HCT116 (cell line): ENCODE measurements around the gene FXYD1. TPM values are rescaled to one million over a fixed set of nuclear protein-coding genes. Genes with fewer than 3 reads are reported as not detected.

Source experiments
- ATAC-seq: fragments of 200-7000 bp; cut with Tn5 transposase; 2 replicates; pipeline ENCODE4 v1.9.1; 2020; ENCODE audit warnings: mild to moderate bottlenecking, moderate library complexity
- BruUV-seq: library from RNA; stranded (reverse); fragments of 400-500 nt; replicated peaks from 2 replicates; lab custom pipeline; 2021; lab: Mats Ljungman, UMichigan
- CTCF ChIA-PET: fragments of 300-600 bp; sonication (Branson Sonifier 250); formaldehyde crosslinking; loops from one replicate; lab custom pipeline; 2021; ENCODE audit warnings: antibody characterized with exemption; lab: Charles Lee
- POLR2A ChIA-PET: fragments of 300-600, 350-600 bp; sonication (Branson Sonifier 250); formaldehyde crosslinking; loops from one replicate; lab custom pipeline; 2021; ENCODE audit warnings: antibody characterized with exemption; lab: Charles Lee
- RAD21 ChIA-PET, 2 experiments: fragments of 300-600 bp; sonication (Branson Sonifier 250); formaldehyde crosslinking; loops; one replicate each; lab custom pipeline; 2023; ENCODE audit warnings: low total read pairs in 2 of 2; ENCODE audit not compliant: uncharacterized antibody in 2 of 2, unreplicated experiment in 2 of 2, low non-redundant PET in 1 of 2; lab: Charles Lee
- DNase-seq: peaks from one replicate; pipeline ENCODE4 v3.0.0-alpha.2; 2010; ENCODE audit warnings: low read depth, low spot score
- H2AFZ ChIP-seq: fragments of 200-600 bp; shearing (Covaris generic), sonication (generic); 2 replicates; pipeline ENCODE4 v1.6.1; 2017; ENCODE audit warnings: low read depth, mixed run types, mixed read lengths, antibody characterized with exemption, low read length; ENCODE audit not compliant: poor library complexity, severe bottlenecking
- H3K27ac ChIP-seq: 2 replicates; pipeline ENCODE4 v1.5.1; 2012; ENCODE audit warnings: low read depth, low read length
- H3K27me3 ChIP-seq: fragments of 200-600 bp; sonication (generic); 2 replicates; pipeline ENCODE4 v1.6.1; 2016; ENCODE audit warnings: mixed run types, low read length, mixed read lengths; ENCODE audit not compliant: insufficient read depth
- H3K36me3 ChIP-seq, 2 experiments: fragments of 200-500 bp in 1 of 2; fragments of 200-600 bp in 1 of 2; sonication (Bioruptor generic) in 1 of 2; sonication (generic) in 1 of 2; 2 replicates each; pipeline versions ENCODE4 v1.5.1 to v1.6.1; 2014 to 2016; ENCODE audit warnings: low read length in 2 of 2, inconsistent platforms in 1 of 2, mixed read lengths in 1 of 2, mixed run types in 1 of 2; ENCODE audit not compliant: insufficient read depth in 2 of 2, control insufficient read depth in 1 of 2
- H3K4me1 ChIP-seq, 2 experiments: fragments of 200-600 bp in 1 of 2; sonication (generic) in 1 of 2; 2 replicates each; pipeline versions ENCODE4 v1.5.1 to v1.6.1; 2012 to 2017; ENCODE audit warnings: low read length in 2 of 2, inconsistent platforms in 1 of 2, mild to moderate bottlenecking in 1 of 2, mixed read lengths in 1 of 2, mixed run types in 1 of 2, moderate library complexity in 1 of 2; ENCODE audit not compliant: insufficient read depth in 2 of 2, control insufficient read depth in 1 of 2
- H3K4me2 ChIP-seq: fragments of 200-600 bp; sonication (generic); 2 replicates; pipeline ENCODE4 v1.6.1; 2017; ENCODE audit warnings: mixed run types, low read length, mixed read lengths
- H3K4me3 ChIP-seq, 2 experiments: fragments of 200-600 bp in 1 of 2; sonication (generic) in 1 of 2; replicated peaks in 1 of 2; 2 replicates each; pipeline ENCODE4 v1.5.1; 2011 to 2016; ENCODE audit warnings: low read length in 2 of 2, control low read depth in 1 of 2, low read depth in 1 of 2, mild to moderate bottlenecking in 1 of 2, mixed read lengths in 1 of 2, mixed run types in 1 of 2
- H3K79me2 ChIP-seq: fragments of 200-600 bp; sonication (generic); 2 replicates; pipeline ENCODE4 v1.6.1; 2017; ENCODE audit warnings: mild to moderate bottlenecking, mixed run types, low read length, moderate library complexity, mixed read lengths; ENCODE audit not compliant: insufficient read depth
- H3K9ac ChIP-seq: fragments of 200-600 bp; sonication (generic); 2 replicates; pipeline ENCODE4 v1.6.1; 2016; ENCODE audit warnings: low read length, mixed read lengths
- H3K9me2 ChIP-seq: fragments of 200-600 bp; sonication (generic), shearing (Covaris generic); 2 replicates; pipeline ENCODE4 v1.6.1; 2017; ENCODE audit warnings: mixed run types, mild to moderate bottlenecking, moderate library complexity; ENCODE audit not compliant: insufficient read depth
- H3K9me3 ChIP-seq, 2 experiments: fragments of 200-500 bp in 1 of 2; fragments of 200-600 bp in 1 of 2; sonication (Bioruptor generic) in 1 of 2; sonication (generic) in 1 of 2; 2 replicates each; pipeline ENCODE4 v1.6.1; 2014 to 2017; ENCODE audit warnings: low read length in 2 of 2, mixed read lengths in 2 of 2, inconsistent platforms in 1 of 2, low read depth in 1 of 2, mild to moderate bottlenecking in 1 of 2, mixed run types in 1 of 2, moderate library complexity in 1 of 2; ENCODE audit not compliant: control insufficient read depth in 1 of 2, insufficient read depth in 1 of 2
- H4K20me1 ChIP-seq: fragments of 200-600 bp; sonication (generic), shearing (Covaris generic); 2 replicates; pipeline ENCODE4 v1.6.1; 2017; ENCODE audit warnings: mixed run types, mild to moderate bottlenecking, moderate library complexity; ENCODE audit not compliant: insufficient read depth
- CEBPB ChIP-seq: IDR thresholded peaks from 2 replicates; pipeline ENCODE4 v1.6.1; 2012; ENCODE audit warnings: low read depth
- ELF1 ChIP-seq: IDR thresholded peaks from 2 replicates; pipeline ENCODE4 v1.6.1; 2012; ENCODE audit warnings: low read depth, borderline replicate concordance
- EZH2 ChIP-seq: fragments of 200-600 bp; sonication (generic); IDR thresholded peaks from 2 replicates; pipeline ENCODE4 v1.6.1; 2017; ENCODE audit warnings: antibody characterized with exemption, mixed run types
- EZH2phosphoT487 ChIP-seq: fragments of 200-600 bp; IDR thresholded peaks from 2 replicates; pipeline ENCODE4 v1.6.1; 2018; ENCODE audit warnings: antibody characterized with exemption, borderline replicate concordance
- FOSL1 ChIP-seq: IDR thresholded peaks from 2 replicates; pipeline ENCODE4 v1.6.1; 2012; ENCODE audit warnings: low read depth
- MAX ChIP-seq: IDR thresholded peaks from 2 replicates; pipeline ENCODE4 v1.6.1; 2012
- REST ChIP-seq: IDR thresholded peaks from 2 replicates; pipeline ENCODE4 v1.6.1; 2012; ENCODE audit warnings: low read depth
- SIN3A ChIP-seq: IDR thresholded peaks from 2 replicates; pipeline ENCODE4 v1.6.1; 2012; ENCODE audit warnings: low read depth
- SP1 ChIP-seq: IDR thresholded peaks from 2 replicates; pipeline ENCODE4 v1.6.1; 2012; ENCODE audit warnings: low read depth
- SRF ChIP-seq: IDR thresholded peaks from 2 replicates; pipeline ENCODE4 v1.6.1; 2012; ENCODE audit warnings: low read depth
- TCF7L2 ChIP-seq: IDR thresholded peaks from 2 replicates; pipeline ENCODE4 v1.7.0; 2011; ENCODE audit warnings: borderline replicate concordance, inconsistent platforms; ENCODE audit not compliant: insufficient read depth, insufficient read length; ENCODE audit errors: extremely low read depth
- YY1 ChIP-seq: IDR thresholded peaks from 2 replicates; pipeline ENCODE4 v1.6.1; 2011; ENCODE audit warnings: low read length, low read depth, moderate library complexity, mild to moderate bottlenecking; ENCODE audit not compliant: insufficient replicate concordance; ENCODE audit errors: extremely low read depth
- ZBTB33 ChIP-seq: IDR thresholded peaks from 2 replicates; pipeline ENCODE4 v1.6.1; 2011; ENCODE audit warnings: mild to moderate bottlenecking, low read length, moderate library complexity; ENCODE audit not compliant: insufficient replicate concordance; ENCODE audit errors: extremely low read depth
- ZNF274 ChIP-seq: fragments of 200-500 bp; sonication (Bioruptor generic); IDR thresholded peaks from 2 replicates; pipeline ENCODE4 v1.6.1; 2014; ENCODE audit warnings: mild to moderate bottlenecking, low read depth, low read length, inconsistent platforms
- intact Hi-C: fragments of 100-400 bp; cut with micrococcal nuclease; formaldehyde crosslinking; loops from 2 replicates; pipeline ENCODE4 v1.10.0; 2022
- total RNA-seq: library from RNA; stranded (reverse); gene quantifications from one replicate; pipeline ENCODE4 v1.2.1, GENCODE V29; 2021; ENCODE audit not compliant: unreplicated experiment

Gene FXYD1
- total RNA-seq, 1 experiment from 2014 or later: 7.8 TPM

GRCh38 chr19:35149463-35149862 lies 10.8 kb downstream of the FXYD1 start:
- ChIA-PET CTCF (no interaction called here), POLR2A (no interaction called here), RAD21 (no interaction called here)
- Histone ChIP-seq H3K27ac (no peak overlapping the region), H3K4me3 (no peak overlapping the region), H3K9ac (no peak overlapping the region), H3K4me2 (no peak overlapping the region), H3K36me3 (no peaks in the 10 kb centered on the region), H3K4me1 (peaks cover 12 to 40% of the 10 kb centered on the region in 2 experiments), H3K27me3 (no peaks in the 10 kb centered on the region), H4K20me1 (no peaks in the 10 kb centered on the region), H2AFZ (no peak overlapping the region), H3K9me3 (no peaks in the 10 kb centered on the region), H3K79me2 (peaks cover 2% of the 10 kb centered on the region; the same call in 1 of the 2 replicates), H3K9me2 (no peaks in the 10 kb centered on the region)
- no TSS peak for BruUV-seq
- TF ChIP-seq REST (no peak), MAX (no peak), TCF7L2 (no peak), YY1 (no peak), SP1 (no peak), CEBPB (no peak), SIN3A (no peak), ZBTB33 (no peak), EZH2phosphoT487 (no peak), EZH2 (no peak), FOSL1 (no peak), SRF (no peak), ZNF274 (no peak), ELF1 (no peak)
- DNase-seq: no peak
- ATAC-seq: no peak
- intact Hi-C loops: no loop called here
